ENCODE results near the gene LMBR1. TPM values are rescaled to one million over a fixed set of nuclear protein-coding genes. Genes with fewer than 3 reads are reported as not detected.

Gene LMBR1
- polyA plus RNA-seq, 1 donor from 2014 or later, result 68.9 TPM

GRCh38 chr7:156889746-156890145, 3.2 kb downstream of the LMBR1 start:
- no peak overlapping the region for H3K27ac ChIP-seq (ENCODE audit: low read length)
- no peaks in the 10 kb centered on the region for H3K9me2 ChIP-seq (ENCODE audit: insufficient read depth, low read length)
- H3K4me2 ChIP-seq (ENCODE audit: low read length), result no peak overlapping the region
- no peaks in the 10 kb centered on the region for H4K20me1 ChIP-seq (ENCODE audit: insufficient read depth)
- H3K4me3 ChIP-seq (ENCODE audit: low read length), result no peak overlapping the region
- no peak overlapping the region for H3K9ac ChIP-seq (ENCODE audit: low read length)
- no peaks in the 10 kb centered on the region for H3K9me3 ChIP-seq (ENCODE audit: low read length)
- no peaks in the 10 kb centered on the region for H3K27me3 ChIP-seq (ENCODE audit: insufficient read depth, low read depth, low read length)
- H3K79me2 ChIP-seq (replicated peaks; ENCODE audit: insufficient read depth, low read length), result peaks cover 30% of the 10 kb centered on the region
- H2AFZ ChIP-seq (ENCODE audit: low read depth, low read length), result no peak overlapping the region
- TF ChIP-seq EP300 (conservative IDR thresholded peaks at IDR 0.05; ENCODE audit: poor library complexity, severe bottlenecking), result no peak
- TF ChIP-seq CTCF (IDR thresholded peaks at IDR 0.05; ENCODE audit: poor library complexity, severe bottlenecking), result no peak
- no peak for TF ChIP-seq TAF1 (IDR thresholded peaks at IDR 0.05; ENCODE audit: low read depth)
- TF ChIP-seq RAD21 (conservative IDR thresholded peaks at IDR 0.05), result no peak
- TF ChIP-seq MXI1 (conservative IDR thresholded peaks at IDR 0.05; ENCODE audit: poor library complexity, severe bottlenecking), result no peak
- TF ChIP-seq POLR2AphosphoS5 (IDR thresholded peaks at IDR 0.05), result no peak
- TF ChIP-seq REST (IDR thresholded peaks at IDR 0.05; ENCODE audit: borderline replicate concordance), result no peak
- TF ChIP-seq SMC3 (conservative IDR thresholded peaks at IDR 0.05; ENCODE audit: poor library complexity), result no peak
- TF ChIP-seq EZH2 (IDR thresholded peaks at IDR 0.05; ENCODE audit: borderline replicate concordance, insufficient read depth, low read length, poor library complexity, severe bottlenecking), result no peak
- no peaks in the 10 kb centered on the region for H3K36me3 ChIP-seq (ENCODE audit: insufficient read depth, low read length)
- H3F3A ChIP-seq (ENCODE audit: insufficient read depth, low read length, poor library complexity, severe bottlenecking), result no peaks in the 10 kb centered on the region

GRCh38 chr7:156889089-156889488, 3.9 kb downstream of the LMBR1 start:
- TF ChIP-seq REST (IDR thresholded peaks at IDR 0.05; ENCODE audit: borderline replicate concordance) (no peak), POLR2AphosphoS5 (IDR thresholded peaks at IDR 0.05) (no peak), RAD21 (conservative IDR thresholded peaks at IDR 0.05) (no peak), EP300 (conservative IDR thresholded peaks at IDR 0.05; ENCODE audit: poor library complexity, severe bottlenecking) (no peak), MXI1 (conservative IDR thresholded peaks at IDR 0.05; ENCODE audit: poor library complexity, severe bottlenecking) (no peak)
- Histone ChIP-seq H4K20me1 (ENCODE audit: insufficient read depth) (no peaks in the 10 kb centered on the region), H3K27ac (ENCODE audit: low read length) (no peak overlapping the region), H3F3A (ENCODE audit: insufficient read depth, low read length, poor library complexity, severe bottlenecking) (no peaks in the 10 kb centered on the region), H3K27me3 (ENCODE audit: insufficient read depth, low read depth, low read length) (no peaks in the 10 kb centered on the region), H3K9me2 (ENCODE audit: insufficient read depth, low read length) (no peaks in the 10 kb centered on the region), H3K9me3 (ENCODE audit: low read length) (no peaks in the 10 kb centered on the region), H3K9ac (ENCODE audit: low read length) (no peak overlapping the region), H3K36me3 (ENCODE audit: insufficient read depth, low read length) (no peaks in the 10 kb centered on the region), H3K79me2 (replicated peaks; ENCODE audit: insufficient read depth, low read length) (peaks cover 30% of the 10 kb centered on the region), H3K4me2 (ENCODE audit: low read length) (no peak overlapping the region), H2AFZ (ENCODE audit: low read depth, low read length) (no peak overlapping the region), H3K4me3 (ENCODE audit: low read length) (no peak overlapping the region)
